GM13976 (cell line): ENCODE measurements around the gene MMEL1.
A peak's percentile ranks its signal among the peaks of the same experiment; 100 is the strongest.

Source experiments
- DNase-seq: peaks from one replicate; pipeline ENCODE4 v3.0.0; 2012; ENCODE audit warnings: low spot score
- in situ Hi-C: fragments of 300-500 bp; cut with MboI; formaldehyde crosslinking; loops from one replicate; pipeline ENCODE4 v1.12.0; 2022; ENCODE audit warnings: low sequenced_read_pairs, mixed read lengths, inconsistent platforms; ENCODE audit not compliant: unreplicated experiment
- TF ChIP-seq, protein P1 (sequence below): IDR thresholded peaks from 2 replicates; pipeline ENCODE4 v1.5.1; 2012; ENCODE audit warnings: borderline replicate concordance, mild to moderate bottlenecking; ENCODE audit not compliant: insufficient read depth; ENCODE audit errors: extremely low read depth, missing control alignments, control extremely low read depth

Gene MMEL1

DNA sequence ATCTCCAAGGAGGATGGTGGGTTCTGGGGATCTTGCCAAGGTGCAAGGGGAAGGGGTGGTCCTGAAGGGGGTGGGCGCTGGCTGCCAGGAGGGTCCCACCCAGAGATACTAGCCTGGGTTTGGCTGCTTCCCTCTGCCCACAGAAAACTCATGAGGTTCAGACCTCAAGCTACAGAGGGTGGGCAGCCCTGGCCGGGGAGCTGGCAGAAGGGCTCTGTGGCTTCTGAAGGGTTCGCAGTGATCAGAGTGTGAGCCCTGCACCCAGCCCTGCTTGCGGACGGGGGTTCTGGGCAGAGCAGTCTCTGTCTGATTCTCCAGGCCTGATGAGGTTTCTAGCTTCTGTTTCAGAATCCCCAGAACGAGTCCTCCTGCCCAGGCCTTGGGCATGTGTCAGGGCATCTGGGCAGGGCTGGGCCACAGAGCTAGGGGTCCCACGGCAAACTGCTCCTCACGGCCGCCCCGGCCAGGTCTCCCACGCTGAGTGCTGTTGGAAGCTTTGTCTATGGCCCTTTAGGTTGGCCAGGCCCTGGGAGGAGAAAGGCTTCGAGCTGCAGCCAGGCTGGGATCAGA, 635 bp upstream of the MMEL1 start:
- in situ Hi-C loops = no loop called here

DNA sequence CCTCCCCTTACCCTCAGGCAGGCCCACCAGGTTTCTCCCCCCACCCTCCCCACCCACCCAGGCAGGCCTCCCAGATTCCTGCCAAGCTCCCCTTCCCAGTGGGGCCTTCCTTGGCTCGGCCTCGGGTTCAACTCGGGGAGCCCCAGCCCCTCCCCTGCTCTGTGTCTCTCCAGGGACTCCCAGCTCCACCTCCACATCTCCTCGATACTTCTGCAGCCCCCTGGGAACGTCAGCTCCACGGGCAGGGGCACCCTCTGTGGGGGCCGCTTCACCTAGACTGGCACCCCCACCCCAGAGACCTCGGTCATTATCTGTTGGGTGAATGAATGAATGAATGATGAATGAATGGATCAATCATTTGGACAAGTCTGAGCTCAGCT, 775 bp downstream of the MMEL1 start:
- in situ Hi-C loops = no loop called here
- TF ChIP-seq, protein P1, sequence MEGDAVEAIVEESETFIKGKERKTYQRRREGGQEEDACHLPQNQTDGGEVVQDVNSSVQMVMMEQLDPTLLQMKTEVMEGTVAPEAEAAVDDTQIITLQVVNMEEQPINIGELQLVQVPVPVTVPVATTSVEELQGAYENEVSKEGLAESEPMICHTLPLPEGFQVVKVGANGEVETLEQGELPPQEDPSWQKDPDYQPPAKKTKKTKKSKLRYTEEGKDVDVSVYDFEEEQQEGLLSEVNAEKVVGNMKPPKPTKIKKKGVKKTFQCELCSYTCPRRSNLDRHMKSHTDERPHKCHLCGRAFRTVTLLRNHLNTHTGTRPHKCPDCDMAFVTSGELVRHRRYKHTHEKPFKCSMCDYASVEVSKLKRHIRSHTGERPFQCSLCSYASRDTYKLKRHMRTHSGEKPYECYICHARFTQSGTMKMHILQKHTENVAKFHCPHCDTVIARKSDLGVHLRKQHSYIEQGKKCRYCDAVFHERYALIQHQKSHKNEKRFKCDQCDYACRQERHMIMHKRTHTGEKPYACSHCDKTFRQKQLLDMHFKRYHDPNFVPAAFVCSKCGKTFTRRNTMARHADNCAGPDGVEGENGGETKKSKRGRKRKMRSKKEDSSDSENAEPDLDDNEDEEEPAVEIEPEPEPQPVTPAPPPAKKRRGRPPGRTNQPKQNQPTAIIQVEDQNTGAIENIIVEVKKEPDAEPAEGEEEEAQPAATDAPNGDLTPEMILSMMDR = no peak

More for the DNA sequence above, 635 bp upstream of the MMEL1 start:
- TF ChIP-seq, protein P1 = no peak
- peak; percentile 31 for DNase-seq

DNA sequence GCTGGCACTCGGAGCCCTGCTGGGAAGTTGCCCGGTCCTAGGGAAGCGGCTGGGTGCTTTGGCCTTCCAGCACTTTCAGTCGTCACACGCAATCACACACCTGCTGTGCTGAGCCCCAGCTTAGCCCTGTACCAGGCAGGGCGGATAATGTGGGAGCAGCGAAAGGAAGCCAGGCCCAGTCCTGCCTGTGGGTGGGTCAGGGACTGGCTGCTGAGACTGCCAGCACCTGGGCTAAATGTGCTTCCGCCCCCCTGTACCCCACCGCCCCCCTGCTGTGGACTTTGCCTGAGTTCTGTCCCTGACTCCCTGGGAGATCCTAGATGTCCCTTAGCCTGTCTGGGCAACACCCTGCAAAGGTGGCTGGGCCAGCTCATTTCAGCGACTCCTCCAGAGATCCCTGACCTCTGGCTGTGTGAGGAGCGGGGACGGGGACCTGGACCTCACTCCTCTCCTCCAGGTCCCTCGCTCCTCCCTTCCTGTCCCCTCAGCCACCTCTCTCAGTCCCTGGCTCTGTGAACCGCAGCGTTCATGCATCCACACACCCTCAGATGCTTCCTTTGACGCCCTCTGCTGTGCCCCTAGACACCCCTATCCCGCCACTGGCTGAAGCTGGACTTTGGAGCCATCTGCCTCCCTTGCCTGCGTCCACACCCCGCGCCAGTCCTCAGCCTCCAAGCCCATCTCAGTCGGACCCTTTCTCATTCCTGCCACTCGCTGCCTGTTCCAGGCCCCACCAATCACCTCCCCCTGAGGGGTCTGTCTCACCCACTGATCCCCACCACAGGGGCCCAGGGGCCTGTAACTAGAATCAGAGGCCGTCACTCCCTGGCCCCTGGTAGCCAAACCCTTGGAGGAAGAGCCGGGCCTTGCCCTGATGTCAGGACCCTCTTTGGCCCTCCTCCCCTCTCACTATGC, 1.4 kb downstream of the MMEL1 start:
- TF ChIP-seq, protein P1 = no peak
- DNase-seq = peak; percentile 29
- in situ Hi-C loops = no loop called here

More for the DNA sequence above, 775 bp downstream of the MMEL1 start:
- DNase-seq = no peak

DNA sequence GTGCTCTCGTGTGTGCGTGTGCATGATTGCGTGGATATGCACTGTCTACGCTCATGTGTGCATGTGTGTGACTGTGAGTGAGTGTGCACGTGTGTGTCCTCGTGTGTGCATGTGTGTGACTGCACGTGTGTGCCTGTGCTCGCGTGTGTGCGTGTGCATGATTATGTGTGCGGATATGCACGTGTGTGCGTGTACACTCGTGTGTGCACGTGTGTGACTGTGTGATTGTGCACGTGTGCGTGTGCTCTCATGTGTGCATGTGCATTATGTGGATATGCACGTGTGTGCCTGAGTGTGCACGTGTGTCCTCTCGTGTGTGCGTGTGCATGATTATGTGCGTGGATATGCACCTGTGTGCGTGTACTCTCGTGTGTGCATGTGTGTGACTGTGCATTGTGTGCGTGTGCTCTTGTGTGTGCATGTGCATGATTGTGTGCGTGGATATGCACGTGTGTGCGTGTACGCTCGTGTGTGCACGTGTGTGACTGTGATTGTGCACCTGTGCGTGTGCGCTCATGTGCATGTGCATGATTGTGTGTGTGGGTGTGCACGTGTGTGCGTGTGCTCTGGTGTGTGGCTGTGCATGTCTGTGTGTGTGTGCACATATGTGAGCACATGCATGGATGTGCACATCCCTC, 2.2 kb downstream of the MMEL1 start:
- no peak for DNase-seq
- TF ChIP-seq, protein P1 = no peak
- in situ Hi-C loops = no loop called here

DNA sequence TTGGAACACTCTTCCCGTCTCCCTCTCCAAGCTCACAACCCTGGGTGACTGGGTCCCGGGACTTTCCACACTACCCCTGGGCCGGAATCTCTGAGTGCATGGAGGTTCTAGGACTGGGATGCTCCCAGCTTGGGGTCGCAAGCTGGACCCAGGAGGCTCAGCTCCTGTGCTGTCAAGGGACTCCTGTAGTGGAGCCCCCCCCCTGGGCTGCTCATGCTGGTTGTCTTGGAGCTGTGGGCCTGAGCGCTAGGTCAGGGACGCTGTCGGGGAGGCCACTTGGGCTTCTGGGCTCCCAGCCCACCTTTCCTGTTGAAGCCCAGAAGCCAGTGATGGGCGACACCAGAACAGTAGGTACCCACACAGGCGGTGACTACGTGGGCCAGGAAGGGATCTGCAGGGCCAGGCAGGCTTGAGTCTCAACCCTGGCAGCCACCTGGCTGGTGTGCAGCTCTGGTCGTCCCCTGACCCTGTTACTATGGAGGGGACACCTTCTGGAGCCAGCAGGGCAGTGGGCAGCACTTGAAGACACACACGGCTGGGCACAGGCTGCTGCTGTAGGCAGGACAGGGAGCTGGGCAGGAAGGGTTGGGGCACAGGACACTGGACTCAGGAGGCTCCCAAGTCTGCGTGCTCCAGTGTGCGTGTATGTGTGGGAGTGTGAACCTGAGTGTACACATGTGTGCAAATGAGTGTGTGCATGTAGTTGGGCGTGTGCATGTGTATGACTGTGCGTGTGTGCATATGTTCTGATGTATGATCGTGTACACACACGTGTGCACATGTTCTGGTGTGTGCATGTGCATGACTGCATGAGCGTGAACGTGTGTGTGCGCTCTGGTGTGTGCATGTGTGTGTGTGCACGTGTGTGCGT, 3.0 kb downstream of the MMEL1 start:
- in situ Hi-C loops = no loop called here
- DNase-seq = peak; percentile 28
- TF ChIP-seq, protein P1 = no peak
